HG03039 (cell line): Measurements from ENCODE around the gene TMEM53.

Experiments used
- ATAC-seq: cut with Tn5 transposase; IDR thresholded peaks from one replicate; pipeline ENCODE4 v1.9.1; 2021; ENCODE audit warnings: mild to moderate bottlenecking, moderate library complexity; ENCODE audit not compliant: unreplicated experiment

Gene TMEM53

DNA sequence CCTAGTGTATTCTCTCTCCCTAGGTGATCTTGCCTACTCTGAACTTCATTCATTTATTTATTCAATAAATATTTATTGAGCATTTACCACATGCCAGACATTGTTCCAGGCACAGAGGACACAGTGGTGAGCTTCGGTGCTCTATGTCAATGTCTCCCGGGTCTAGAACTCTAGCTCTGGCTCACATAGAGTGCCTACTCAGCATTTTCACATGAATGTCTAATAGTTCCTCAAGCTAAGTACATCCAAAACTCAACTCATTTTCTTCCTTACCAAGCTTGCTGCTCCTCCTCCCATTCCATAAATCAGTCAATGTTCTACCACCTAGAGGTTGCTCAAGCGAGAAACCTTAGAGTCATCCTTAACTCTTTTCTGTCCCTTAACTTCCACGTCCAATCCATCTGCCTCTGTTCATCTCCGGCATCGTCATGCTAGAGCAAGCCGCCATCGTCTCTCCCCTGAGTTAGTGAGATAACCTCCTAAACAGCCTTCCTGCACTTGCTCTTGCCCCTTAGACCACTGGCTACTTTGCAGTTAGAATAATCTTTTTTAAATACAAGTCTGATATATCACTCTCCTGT lies 67.5 kb downstream of the TMEM53 start:
- ATAC-seq: no peak

DNA sequence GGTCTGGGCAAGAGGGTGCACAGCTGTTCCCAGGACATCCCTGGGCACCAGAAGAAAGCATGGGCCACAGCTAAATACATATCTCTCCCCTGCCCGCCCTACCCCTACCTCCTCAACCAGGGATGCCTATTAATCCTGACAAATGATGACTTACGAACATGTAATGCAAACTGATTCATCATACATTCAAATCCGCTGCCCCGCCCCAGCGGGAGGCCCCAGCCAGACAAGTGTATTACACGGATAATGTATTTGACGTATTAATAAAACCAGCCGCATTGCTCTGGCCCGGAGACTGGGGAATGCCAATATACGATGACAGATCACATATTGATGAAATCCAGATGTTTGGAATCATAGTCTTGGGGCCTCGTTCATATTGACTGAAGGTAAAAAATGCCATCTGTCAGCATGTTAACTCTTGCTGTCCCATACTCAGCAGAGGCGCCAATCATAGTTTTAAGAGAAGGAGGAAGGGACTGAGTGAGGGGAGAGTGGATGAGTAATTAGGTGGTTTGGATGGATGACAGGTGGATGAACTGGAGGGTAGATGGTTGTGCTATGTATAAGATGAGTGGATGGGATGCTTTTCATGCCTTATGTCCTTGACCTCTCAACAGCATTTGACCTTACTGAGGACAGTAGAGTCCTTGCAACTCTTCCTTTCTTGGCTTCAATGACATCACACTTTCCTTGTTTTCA lies 68.2 kb downstream of the TMEM53 start:
- no peak for ATAC-seq

DNA sequence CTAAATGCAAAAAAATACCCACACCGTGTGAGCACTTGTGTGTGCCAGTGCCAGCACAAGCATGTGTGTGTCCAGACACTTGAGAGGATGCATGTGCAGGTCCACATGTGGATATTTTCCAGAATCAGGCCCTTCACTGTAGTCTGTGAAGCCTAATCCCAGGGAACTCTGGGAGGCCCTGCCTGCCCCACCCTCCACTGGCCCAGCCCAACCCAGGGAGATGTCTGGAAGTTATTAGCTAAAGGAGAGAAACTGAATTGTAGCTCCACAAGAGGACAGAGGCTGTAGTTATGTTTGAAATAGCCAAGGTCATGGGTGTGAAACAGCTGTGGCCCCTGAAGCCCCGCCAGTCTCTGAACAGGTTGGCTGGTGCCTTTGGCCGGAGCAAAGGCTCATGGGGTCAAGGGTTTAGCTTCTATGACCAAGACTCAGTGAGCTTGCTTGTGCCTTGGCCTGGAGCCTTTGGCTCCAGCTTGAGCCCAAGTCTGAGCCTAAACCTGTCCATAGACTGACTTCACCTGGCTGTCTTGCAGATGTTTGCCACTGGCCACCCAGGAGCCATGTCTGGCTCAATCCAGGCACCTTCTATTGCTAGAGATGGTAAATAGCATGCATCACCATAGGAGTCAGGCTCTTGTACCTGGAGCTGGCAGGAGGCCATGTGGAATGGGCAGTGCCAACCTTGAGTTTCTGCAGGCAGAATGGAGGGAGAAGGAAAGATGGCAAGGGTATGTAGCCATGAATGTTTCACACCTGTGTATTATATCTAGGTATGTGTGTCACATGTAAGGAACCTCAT lies 69.9 kb downstream of the TMEM53 start:
- no peak for ATAC-seq

DNA sequence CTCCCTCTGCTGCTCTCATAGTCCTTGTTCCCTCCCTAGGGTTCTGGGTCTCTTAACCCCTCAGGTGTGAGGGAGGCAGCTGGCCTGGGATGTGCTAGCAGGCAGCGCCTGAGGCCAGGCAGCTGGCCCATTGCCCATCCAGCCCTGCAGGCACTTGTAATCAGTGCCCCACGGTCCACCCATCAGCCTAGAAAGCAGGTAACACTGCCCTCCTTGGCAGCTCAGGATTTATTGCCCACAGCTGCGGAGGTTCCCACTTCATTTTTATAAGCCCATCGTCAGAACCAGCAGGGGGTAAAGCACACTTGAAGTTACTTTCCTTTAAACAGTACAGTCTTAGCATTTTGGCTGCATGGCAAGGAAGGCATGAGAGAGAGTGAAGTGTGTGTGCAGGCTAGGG lies 70.6 kb downstream of the TMEM53 start:
- no peak for ATAC-seq
